Measurements from ENCODE around the gene RMDN2.

- TF ChIP-seq, protein P1, sequence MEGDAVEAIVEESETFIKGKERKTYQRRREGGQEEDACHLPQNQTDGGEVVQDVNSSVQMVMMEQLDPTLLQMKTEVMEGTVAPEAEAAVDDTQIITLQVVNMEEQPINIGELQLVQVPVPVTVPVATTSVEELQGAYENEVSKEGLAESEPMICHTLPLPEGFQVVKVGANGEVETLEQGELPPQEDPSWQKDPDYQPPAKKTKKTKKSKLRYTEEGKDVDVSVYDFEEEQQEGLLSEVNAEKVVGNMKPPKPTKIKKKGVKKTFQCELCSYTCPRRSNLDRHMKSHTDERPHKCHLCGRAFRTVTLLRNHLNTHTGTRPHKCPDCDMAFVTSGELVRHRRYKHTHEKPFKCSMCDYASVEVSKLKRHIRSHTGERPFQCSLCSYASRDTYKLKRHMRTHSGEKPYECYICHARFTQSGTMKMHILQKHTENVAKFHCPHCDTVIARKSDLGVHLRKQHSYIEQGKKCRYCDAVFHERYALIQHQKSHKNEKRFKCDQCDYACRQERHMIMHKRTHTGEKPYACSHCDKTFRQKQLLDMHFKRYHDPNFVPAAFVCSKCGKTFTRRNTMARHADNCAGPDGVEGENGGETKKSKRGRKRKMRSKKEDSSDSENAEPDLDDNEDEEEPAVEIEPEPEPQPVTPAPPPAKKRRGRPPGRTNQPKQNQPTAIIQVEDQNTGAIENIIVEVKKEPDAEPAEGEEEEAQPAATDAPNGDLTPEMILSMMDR (conservative IDR thresholded peaks at IDR 0.05; ENCODE audit: low read depth in 2 of 2), result no peak; a peak in 1 of 4 replicates
- TF ChIP-seq ZNF114 (CRISPR knock-in tag; IDR thresholded peaks at IDR 0.05), result no peak
- TF ChIP-seq REST (IDR thresholded peaks at IDR 0.05; ENCODE audit: unreplicated experiment), result no peak
- no peak for TF ChIP-seq POLR2AphosphoS5 (IDR thresholded peaks at IDR 0.05; ENCODE audit: low read depth)
- no peak for TF ChIP-seq EZH2 (IDR thresholded peaks at IDR 0.05; ENCODE audit: low read depth, unreplicated experiment)
- TF ChIP-seq NANOG (IDR thresholded peaks at IDR 0.05; ENCODE audit: borderline replicate concordance), result no peak
- TF ChIP-seq EZH2phosphoT487 (IDR thresholded peaks at IDR 0.05; ENCODE audit: unreplicated experiment), result no peak
- TF ChIP-seq CREB1 (CRISPR knock-in tag; IDR thresholded peaks at IDR 0.05; ENCODE audit: low read depth), result no peak
- TF ChIP-seq, protein P2, sequence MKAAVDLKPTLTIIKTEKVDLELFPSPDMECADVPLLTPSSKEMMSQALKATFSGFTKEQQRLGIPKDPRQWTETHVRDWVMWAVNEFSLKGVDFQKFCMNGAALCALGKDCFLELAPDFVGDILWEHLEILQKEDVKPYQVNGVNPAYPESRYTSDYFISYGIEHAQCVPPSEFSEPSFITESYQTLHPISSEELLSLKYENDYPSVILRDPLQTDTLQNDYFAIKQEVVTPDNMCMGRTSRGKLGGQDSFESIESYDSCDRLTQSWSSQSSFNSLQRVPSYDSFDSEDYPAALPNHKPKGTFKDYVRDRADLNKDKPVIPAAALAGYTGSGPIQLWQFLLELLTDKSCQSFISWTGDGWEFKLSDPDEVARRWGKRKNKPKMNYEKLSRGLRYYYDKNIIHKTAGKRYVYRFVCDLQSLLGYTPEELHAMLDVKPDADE (IDR thresholded peaks at IDR 0.05), result no peak
- no peak for TF ChIP-seq JUNB (IDR thresholded peaks at IDR 0.05; ENCODE audit: unreplicated experiment)
Observed at GRCh38 chr2:38021589-38021988, 96.5 kb downstream of the RMDN2 start.

Data from GM23338 (cell line).